ENCODE measurements around the gene NTRK3.
A peak's percentile ranks its signal among the peaks of the same experiment; 100 is the strongest.

The NTRK3 gene

DNA sequence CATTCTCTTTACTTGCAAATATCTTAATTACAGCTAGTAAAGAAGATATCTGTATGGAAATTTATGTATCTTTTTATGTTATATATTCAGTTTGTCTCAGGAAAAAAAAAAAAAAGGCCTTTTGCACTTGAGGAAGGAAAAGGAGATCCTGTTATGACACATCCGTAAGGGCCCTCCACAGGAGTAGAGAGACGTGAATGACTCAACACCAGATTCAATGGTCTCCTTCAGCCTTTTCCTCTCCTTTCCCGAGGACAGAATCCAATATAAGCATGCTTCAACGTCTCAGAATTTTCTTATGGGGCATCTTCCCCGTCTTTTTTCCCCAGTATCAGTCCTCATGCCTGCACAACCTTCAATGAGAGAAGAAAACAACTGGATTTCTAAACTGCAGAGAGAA is 340.3 kb downstream of the NTRK3 start:
- TF ChIP-seq, protein P1, sequence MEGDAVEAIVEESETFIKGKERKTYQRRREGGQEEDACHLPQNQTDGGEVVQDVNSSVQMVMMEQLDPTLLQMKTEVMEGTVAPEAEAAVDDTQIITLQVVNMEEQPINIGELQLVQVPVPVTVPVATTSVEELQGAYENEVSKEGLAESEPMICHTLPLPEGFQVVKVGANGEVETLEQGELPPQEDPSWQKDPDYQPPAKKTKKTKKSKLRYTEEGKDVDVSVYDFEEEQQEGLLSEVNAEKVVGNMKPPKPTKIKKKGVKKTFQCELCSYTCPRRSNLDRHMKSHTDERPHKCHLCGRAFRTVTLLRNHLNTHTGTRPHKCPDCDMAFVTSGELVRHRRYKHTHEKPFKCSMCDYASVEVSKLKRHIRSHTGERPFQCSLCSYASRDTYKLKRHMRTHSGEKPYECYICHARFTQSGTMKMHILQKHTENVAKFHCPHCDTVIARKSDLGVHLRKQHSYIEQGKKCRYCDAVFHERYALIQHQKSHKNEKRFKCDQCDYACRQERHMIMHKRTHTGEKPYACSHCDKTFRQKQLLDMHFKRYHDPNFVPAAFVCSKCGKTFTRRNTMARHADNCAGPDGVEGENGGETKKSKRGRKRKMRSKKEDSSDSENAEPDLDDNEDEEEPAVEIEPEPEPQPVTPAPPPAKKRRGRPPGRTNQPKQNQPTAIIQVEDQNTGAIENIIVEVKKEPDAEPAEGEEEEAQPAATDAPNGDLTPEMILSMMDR (IDR thresholded peaks at IDR 0.05; ENCODE audit: poor library complexity, severe bottlenecking), result no peak
- no peaks in the 10 kb centered on the region for H3K4me1 ChIP-seq (ENCODE audit: insufficient read depth, poor library complexity, severe bottlenecking)
- no peaks in the 10 kb centered on the region for H3K36me3 ChIP-seq (ENCODE audit: low read depth)
- H3K27me3 ChIP-seq (ENCODE audit: insufficient read depth, poor library complexity, severe bottlenecking), result peaks cover 3% of the 10 kb centered on the region
- no peak overlapping the region for H3K4me3 ChIP-seq (ENCODE audit: severe bottlenecking)
- ATAC-seq (ENCODE audit: low read depth) (peak; percentile 62; the same call in 2 of the 3 replicates), DNase-seq (ENCODE audit: low spot score) (no peak)
- no peaks in the 10 kb centered on the region for H3K9me3 ChIP-seq (ENCODE audit: severe bottlenecking)
- H3K27ac ChIP-seq (ENCODE audit: poor library complexity, severe bottlenecking), result no peak overlapping the region

DNA sequence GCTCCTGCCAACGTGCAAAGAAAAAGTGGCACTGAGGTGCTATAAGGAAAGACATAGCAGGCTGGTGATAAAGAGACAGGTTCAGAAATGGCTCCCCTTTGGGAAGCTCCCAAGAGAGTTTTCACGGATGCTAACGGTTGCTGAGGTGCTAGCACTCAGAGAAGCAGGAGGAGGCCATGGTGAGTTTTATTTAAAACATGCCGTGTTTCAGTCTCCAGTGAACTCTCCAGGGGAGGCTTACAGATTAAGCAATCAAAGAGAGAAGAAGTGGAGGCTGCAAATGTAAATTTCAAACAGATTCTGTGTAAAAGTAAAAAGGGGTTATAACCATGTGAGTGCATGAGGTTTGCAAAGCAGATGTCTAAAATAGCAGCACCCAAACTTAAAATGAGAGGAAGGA is 346.2 kb downstream of the NTRK3 start:
- TF ChIP-seq, protein P1 (IDR thresholded peaks at IDR 0.05; ENCODE audit: poor library complexity, severe bottlenecking), result no peak
- no peaks in the 10 kb centered on the region for H3K36me3 ChIP-seq (ENCODE audit: low read depth)
- peaks cover 28% of the 10 kb centered on the region for H3K27me3 ChIP-seq (ENCODE audit: insufficient read depth, poor library complexity, severe bottlenecking)
- no peak overlapping the region for H3K4me3 ChIP-seq (ENCODE audit: severe bottlenecking)
- H3K9me3 ChIP-seq (ENCODE audit: severe bottlenecking), result no peaks in the 10 kb centered on the region
- no peak for ATAC-seq (ENCODE audit: low read depth)
- no peak for DNase-seq (ENCODE audit: low spot score)
- no peaks in the 10 kb centered on the region for H3K4me1 ChIP-seq (ENCODE audit: insufficient read depth, poor library complexity, severe bottlenecking)
- H3K27ac ChIP-seq (ENCODE audit: poor library complexity, severe bottlenecking), result no peak overlapping the region

DNA sequence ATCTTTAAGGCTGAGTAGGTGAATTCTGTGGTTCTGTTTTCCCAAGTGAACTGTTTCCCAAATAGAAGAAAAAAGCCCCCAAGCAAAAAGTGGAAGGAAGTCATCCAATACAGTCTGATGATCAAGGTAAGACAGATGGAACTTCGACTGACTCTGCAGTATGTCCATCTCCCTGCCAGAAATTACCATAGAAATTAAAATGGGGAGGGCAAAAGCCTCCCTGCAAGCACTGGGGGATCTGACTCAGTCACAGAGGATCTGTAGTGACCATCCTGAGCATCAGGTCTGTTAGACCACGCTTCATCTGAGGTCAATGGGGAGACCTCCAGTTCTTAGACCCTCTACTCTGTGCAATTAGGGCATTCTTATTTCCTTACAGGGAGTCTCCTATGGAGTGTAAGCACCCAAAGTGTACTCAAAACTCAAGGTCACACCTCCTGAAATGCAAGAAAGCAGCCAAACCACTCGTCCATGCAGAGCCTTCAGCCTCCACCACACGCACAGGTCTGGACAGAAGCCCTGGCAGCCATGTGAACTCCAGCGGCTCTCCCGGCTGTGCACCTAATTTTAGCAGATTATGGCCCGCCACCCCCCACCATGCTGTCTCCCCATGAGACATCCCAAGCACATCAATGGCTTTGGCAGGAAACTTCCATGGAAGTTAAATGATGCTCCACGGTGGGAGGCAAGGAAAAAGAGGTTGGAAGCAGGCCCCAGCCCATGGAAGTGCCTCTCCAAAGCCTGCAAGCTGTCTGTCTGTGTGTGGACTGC is 348.7 kb downstream of the NTRK3 start:
- Histone ChIP-seq H3K4me3 (ENCODE audit: severe bottlenecking) (no peak overlapping the region), H3K27me3 (ENCODE audit: insufficient read depth, poor library complexity, severe bottlenecking) (peaks cover 41% of the 10 kb centered on the region), H3K36me3 (ENCODE audit: low read depth) (no peaks in the 10 kb centered on the region), H3K27ac (ENCODE audit: poor library complexity, severe bottlenecking) (no peak overlapping the region), H3K4me1 (ENCODE audit: insufficient read depth, poor library complexity, severe bottlenecking) (no peaks in the 10 kb centered on the region), H3K9me3 (ENCODE audit: severe bottlenecking) (no peaks in the 10 kb centered on the region)
- TF ChIP-seq, protein P1 (IDR thresholded peaks at IDR 0.05; ENCODE audit: poor library complexity, severe bottlenecking), result no peak
- ATAC-seq (ENCODE audit: low read depth), result no peak
- no peak for DNase-seq (ENCODE audit: low spot score)

DNA sequence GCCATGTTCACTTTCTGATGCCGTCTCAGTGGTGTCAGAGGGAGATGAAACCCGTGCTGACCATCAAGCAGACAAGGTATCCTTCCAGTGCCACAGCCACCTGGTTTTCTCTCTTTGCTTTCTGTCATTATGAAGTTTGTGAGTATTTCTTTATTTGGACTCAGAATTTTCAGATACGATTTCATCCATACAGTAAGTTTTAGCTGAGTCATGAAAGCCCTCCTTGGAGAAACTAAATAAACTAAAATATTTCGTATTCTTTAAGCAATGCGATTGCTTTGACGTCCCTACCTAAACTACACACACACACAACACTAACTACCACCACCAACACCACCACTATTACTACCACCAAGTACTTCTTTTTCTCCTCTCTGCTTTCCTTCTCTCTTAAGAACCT is 350.1 kb downstream of the NTRK3 start:
- Histone ChIP-seq H3K9me3 (ENCODE audit: severe bottlenecking) (no peaks in the 10 kb centered on the region), H3K36me3 (ENCODE audit: low read depth) (no peaks in the 10 kb centered on the region), H3K4me3 (ENCODE audit: severe bottlenecking) (no peak overlapping the region), H3K27ac (ENCODE audit: poor library complexity, severe bottlenecking) (no peak overlapping the region), H3K4me1 (ENCODE audit: insufficient read depth, poor library complexity, severe bottlenecking) (no peaks in the 10 kb centered on the region), H3K27me3 (ENCODE audit: insufficient read depth, poor library complexity, severe bottlenecking) (peaks cover 46% of the 10 kb centered on the region)
- no peak for ATAC-seq (ENCODE audit: low read depth)
- TF ChIP-seq, protein P1 (IDR thresholded peaks at IDR 0.05; ENCODE audit: poor library complexity, severe bottlenecking), result no peak
- DNase-seq (ENCODE audit: low spot score), result no peak

DNA sequence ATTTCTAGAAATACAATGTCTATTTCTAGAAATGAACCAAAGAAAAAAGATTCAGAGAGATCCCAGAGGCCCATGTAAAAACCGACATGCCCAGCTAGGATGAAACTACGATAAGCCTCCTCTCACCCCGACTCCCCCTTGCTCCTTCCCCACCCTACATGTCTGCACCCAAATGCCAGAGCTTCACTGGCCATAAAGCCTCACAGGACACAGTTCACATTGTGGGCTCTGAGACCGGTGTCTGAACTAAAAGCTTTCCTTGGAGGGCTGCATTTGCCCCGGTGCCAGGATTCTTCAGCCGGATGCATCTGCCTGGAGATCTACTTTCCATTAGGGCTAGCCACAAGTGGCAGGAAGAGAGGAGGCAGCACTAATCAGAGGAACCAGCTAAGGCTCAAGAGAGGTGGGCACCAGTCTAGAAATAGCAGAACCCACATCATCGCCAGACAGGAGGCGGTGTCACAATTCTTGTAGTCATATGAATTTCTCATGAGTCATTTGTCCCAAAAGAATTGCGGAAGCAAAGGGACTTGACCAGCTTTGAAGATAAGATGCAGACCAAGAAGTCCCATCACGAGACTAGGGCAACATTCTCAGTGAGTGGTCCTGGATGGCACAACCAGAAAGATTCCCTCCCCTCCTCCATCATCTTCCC is 353.6 kb downstream of the NTRK3 start:
- ATAC-seq (ENCODE audit: low read depth) (no peak), DNase-seq (ENCODE audit: low spot score) (no peak)
- TF ChIP-seq, protein P1 (IDR thresholded peaks at IDR 0.05; ENCODE audit: poor library complexity, severe bottlenecking), result no peak
- Histone ChIP-seq H3K4me3 (ENCODE audit: severe bottlenecking) (no peak overlapping the region), H3K27me3 (ENCODE audit: insufficient read depth, poor library complexity, severe bottlenecking) (peaks cover 40% of the 10 kb centered on the region), H3K27ac (ENCODE audit: poor library complexity, severe bottlenecking) (no peak overlapping the region), H3K4me1 (ENCODE audit: insufficient read depth, poor library complexity, severe bottlenecking) (no peaks in the 10 kb centered on the region), H3K36me3 (ENCODE audit: low read depth) (no peaks in the 10 kb centered on the region), H3K9me3 (ENCODE audit: severe bottlenecking) (no peaks in the 10 kb centered on the region)

All from RWPE2 (cell line).